SU-DHL-6 (cell line): Measurements from ENCODE around the gene OR52N4.

ENCODE experiments used
- H2AFZ ChIP-seq: fragments of 200-600 bp; sonication (generic); 2 replicates; pipeline ENCODE4 v1.6.1; 2014; ENCODE audit warnings: low read depth, mild to moderate bottlenecking, moderate library complexity, mixed read lengths, antibody characterized with exemption, low read length; ENCODE audit not compliant: severe bottlenecking
- H3F3A ChIP-seq: fragments of 200-600 bp; shearing (Covaris generic); 2 replicates; pipeline ENCODE4 v1.6.0; 2016; ENCODE audit warnings: antibody characterized with exemption, mild to moderate bottlenecking; ENCODE audit not compliant: insufficient read depth
- H3K27ac ChIP-seq: fragments of 200-600 bp; sonication (generic); 2 replicates; pipeline ENCODE4 v1.5.1; 2016; ENCODE audit warnings: low read depth, mild to moderate bottlenecking, low read length, moderate library complexity, mixed read lengths
- H3K27me3 ChIP-seq: fragments of 200-600 bp; sonication (generic), shearing (Covaris generic); 2 replicates; pipeline ENCODE4 v1.6.0; 2014; ENCODE audit warnings: mild to moderate bottlenecking, low read length
- H3K36me3 ChIP-seq: fragments of 200-600 bp; sonication (generic); 2 replicates; pipeline ENCODE4 v1.6.1; 2014; ENCODE audit warnings: mild to moderate bottlenecking, low read length, mixed read lengths
- H3K4me2 ChIP-seq: fragments of 300-600, 200-600 bp; shearing (Covaris generic), sonication (generic); 2 replicates; pipeline ENCODE4 v1.6.0; 2014; ENCODE audit warnings: low read length, low read depth, mild to moderate bottlenecking; ENCODE audit not compliant: poor library complexity, severe bottlenecking
- H3K4me3 ChIP-seq: fragments of 200-600 bp; sonication (generic); 2 replicates; pipeline ENCODE4 v1.5.1; 2014; ENCODE audit warnings: antibody characterized with exemption, low read length, mild to moderate bottlenecking, mixed read lengths; ENCODE audit not compliant: insufficient read depth, poor library complexity, severe bottlenecking
- H3K79me2 ChIP-seq: fragments of 200-600 bp; sonication (generic); 2 replicates; pipeline ENCODE4 v1.6.1; 2014; ENCODE audit warnings: mild to moderate bottlenecking, low read length, moderate library complexity; ENCODE audit not compliant: insufficient read depth
- H3K9ac ChIP-seq: fragments of 200-600 bp; sonication (generic); 2 replicates; pipeline ENCODE4 v1.7.0; 2014; ENCODE audit warnings: mild to moderate bottlenecking, low read length
- H3K9me2 ChIP-seq: fragments of 200-600 bp; sonication (generic); replicated peaks from 2 replicates; pipeline ENCODE4 v1.6.1; 2014; ENCODE audit warnings: low read length; ENCODE audit not compliant: insufficient read depth
- H3K9me3 ChIP-seq: fragments of 200-600 bp; sonication (generic); 2 replicates; pipeline ENCODE4 v1.6.1; 2014; ENCODE audit warnings: low read length, mixed read lengths; ENCODE audit not compliant: insufficient read depth
- H4K20me1 ChIP-seq: fragments of 200-600 bp; sonication (generic); 2 replicates; pipeline ENCODE4 v1.6.1; 2014; ENCODE audit warnings: low read depth, mild to moderate bottlenecking, antibody characterized with exemption, low read length, moderate library complexity, mixed read lengths
- CTCF ChIP-seq: fragments of 200-600 bp; sonication (generic); IDR thresholded peaks from one replicate; pipeline ENCODE4 v1.5.1; 2017; ENCODE audit warnings: antibody characterized with exemption, mild to moderate bottlenecking, low read length, moderate library complexity; ENCODE audit not compliant: insufficient read depth, poor library complexity, severe bottlenecking
- EZH2phosphoT487 ChIP-seq: fragments of 200-600 bp; sonication (generic), shearing (Covaris generic); conservative IDR thresholded peaks from 2 replicates; pipeline ENCODE4 v1.6.1; 2018; ENCODE audit warnings: mild to moderate bottlenecking, antibody characterized with exemption, low read length, moderate library complexity, mixed read lengths

OR52N4 gene

GRCh38 chr11:5753943-5754342 lies at the start of gene OR52N4:
Gene OR52N4, plus strand, starts transcription at chr11:5754243. Its CDS starts 498 bp downstream, at chr11:5754741.
- peaks cover 7% of the 10 kb centered on the region; the same call in 1 of the 2 replicates for H3K27me3 ChIP-seq
- no peak within 1 kb of the TSS for H3K9ac ChIP-seq
- no peaks in the 10 kb centered on the region for H3F3A ChIP-seq
- H3K9me3 ChIP-seq: no peaks in the 10 kb centered on the region
- H3K36me3 ChIP-seq: no peaks in the 10 kb centered on the region
- no peaks in the 10 kb centered on the region for H3K9me2 ChIP-seq
- H3K27ac ChIP-seq: no peak within 1 kb of the TSS
- no peak within 1 kb of the TSS for H3K4me2 ChIP-seq
- H3K4me3 ChIP-seq: no peak within 1 kb of the TSS
- no peak within 1 kb of the TSS for H2AFZ ChIP-seq
- no peaks in the 10 kb centered on the region for H3K79me2 ChIP-seq
- peaks cover 3% of the 10 kb centered on the region; the same call in 1 of the 2 replicates for H4K20me1 ChIP-seq
- TF ChIP-seq CTCF: no peak
- TF ChIP-seq EZH2phosphoT487: no peak

GRCh38 chr11:5705688-5706087 lies 48.4 kb upstream of the OR52N4 start:
- Histone ChIP-seq H3K36me3 (peaks cover 63% of the 10 kb centered on the region), H4K20me1 (no peaks in the 10 kb centered on the region)

GRCh38 chr11:5712507-5712906 lies 41.5 kb upstream of the OR52N4 start:
- no peak overlapping the region for H2AFZ ChIP-seq
- H3K4me3 ChIP-seq: no peak overlapping the region
- no peaks in the 10 kb centered on the region for H3F3A ChIP-seq
- no peaks in the 10 kb centered on the region for H3K79me2 ChIP-seq
- no peak overlapping the region for H3K27ac ChIP-seq
- H3K4me2 ChIP-seq: no peak overlapping the region
- H4K20me1 ChIP-seq: no peaks in the 10 kb centered on the region
- H3K9ac ChIP-seq: no peak overlapping the region
- H3K36me3 ChIP-seq: peaks cover 15% of the 10 kb centered on the region; the same call in 1 of the 2 replicates
- no peaks in the 10 kb centered on the region for H3K9me3 ChIP-seq
- no peaks in the 10 kb centered on the region for H3K9me2 ChIP-seq
- H3K27me3 ChIP-seq: no peaks in the 10 kb centered on the region
- TF ChIP-seq EZH2phosphoT487: no peak
- TF ChIP-seq CTCF: peak; percentile 79

More at GRCh38 chr11:5705688-5706087, 48.4 kb upstream of the OR52N4 start:
- no peaks in the 10 kb centered on the region for H3K9me2 ChIP-seq
- H3F3A ChIP-seq: peaks cover 3% of the 10 kb centered on the region; the same call in 1 of the 2 replicates
- TF ChIP-seq EZH2phosphoT487 (no peak), CTCF (no peak)
- H3K4me3 ChIP-seq: no peak overlapping the region
- no peak overlapping the region for H3K9ac ChIP-seq
- no peak overlapping the region for H3K4me2 ChIP-seq
- no peaks in the 10 kb centered on the region for H3K9me3 ChIP-seq
- H3K27ac ChIP-seq: no peak overlapping the region
- no peaks in the 10 kb centered on the region for H3K27me3 ChIP-seq
- no peaks in the 10 kb centered on the region; the same call in 1 of the 2 replicates for H3K79me2 ChIP-seq
- no peak overlapping the region for H2AFZ ChIP-seq
